Skin epidermis (tissue), 12 donors: ENCODE measurements around the gene GPR35.

Experiments
- H3K27ac ChIP-seq, 21 experiments: fragments of 200-600 bp; sonication (generic) in 11 of 21; one replicate each; pipeline ENCODE4 v1.5.0; 2020; ENCODE audit warnings: mild to moderate bottlenecking in 3 of 21, inconsistent platforms in 2 of 21, moderate library complexity in 2 of 21
- H3K4me3 ChIP-seq, 7 experiments: fragments of 200-600 bp; sonication (generic) in 2 of 7; one replicate each; pipeline ENCODE4 v1.5.0; 2020; ENCODE audit warnings: inconsistent platforms in 2 of 7, mild to moderate bottlenecking in 2 of 7, moderate library complexity in 1 of 7

Gene GPR35

GRCh38 chr2:240632306-240632721 is 7.0 kb downstream of the GPR35 start:
- no peak overlapping the region for H3K4me3 ChIP-seq
- no peak overlapping the region for H3K27ac ChIP-seq

GRCh38 chr2:240635121-240635997 is 10.1 kb downstream of the GPR35 start:
- Histone ChIP-seq H3K4me3 (no peak overlapping the region), H3K27ac (no peak overlapping the region)

GRCh38 chr2:240635998-240636547 is 10.8 kb downstream of the GPR35 start:
- Histone ChIP-seq H3K27ac (no peak overlapping the region), H3K4me3 (no peak overlapping the region)

- Histone ChIP-seq H3K27ac (no peak overlapping the region), H3K4me3 (no peak overlapping the region)
Observed at GRCh38 chr2:240636563-240637115, 11.4 kb downstream of the GPR35 start.

GRCh38 chr2:240637116-240637900 is 12.0 kb downstream of the GPR35 start:
- no peak overlapping the region for H3K4me3 ChIP-seq
- H3K27ac ChIP-seq, result no peak overlapping the region

- no peak overlapping the region for H3K27ac ChIP-seq
- H3K4me3 ChIP-seq, result no peak overlapping the region
Observed at GRCh38 chr2:240637901-240638345, 12.6 kb downstream of the GPR35 start.

- peak overlapping the region in 1 of 21 experiments; percentile 56 for H3K27ac ChIP-seq
- no peak overlapping the region for H3K4me3 ChIP-seq
Observed at GRCh38 chr2:240638512-240639160, 13.4 kb downstream of the GPR35 start.

GRCh38 chr2:240639566-240639965 is 14.3 kb downstream of the GPR35 start:
- Histone ChIP-seq H3K4me3 (no peak overlapping the region), H3K27ac (no peak overlapping the region)

GRCh38 chr2:240640939-240641338 is 15.7 kb downstream of the GPR35 start:
- Histone ChIP-seq H3K4me3 (no peak overlapping the region), H3K27ac (no peak overlapping the region)

- H3K4me3 ChIP-seq, result no peak overlapping the region
- H3K27ac ChIP-seq, result no peak overlapping the region
Observed at GRCh38 chr2:240642061-240642805, 17.0 kb downstream of the GPR35 start.

- Histone ChIP-seq H3K27ac (no peak overlapping the region), H3K4me3 (no peak overlapping the region)
Observed at GRCh38 chr2:240642806-240643092, 17.5 kb downstream of the GPR35 start.

- Histone ChIP-seq H3K27ac (no peak overlapping the region), H3K4me3 (no peak overlapping the region)
Observed at GRCh38 chr2:240643093-240643810, 18.0 kb downstream of the GPR35 start.

- Histone ChIP-seq H3K4me3 (no peak overlapping the region), H3K27ac (no peak overlapping the region)
Observed at GRCh38 chr2:240643811-240644150, 18.5 kb downstream of the GPR35 start.

GRCh38 chr2:240644171-240644651 is 18.9 kb downstream of the GPR35 start:
- H3K27ac ChIP-seq, result no peak overlapping the region
- H3K4me3 ChIP-seq, result no peak overlapping the region

GRCh38 chr2:240644859-240645301 is 19.6 kb downstream of the GPR35 start:
- no peak overlapping the region for H3K27ac ChIP-seq
- no peak overlapping the region for H3K4me3 ChIP-seq

GRCh38 chr2:240645346-240645745 is 20.1 kb downstream of the GPR35 start:
- H3K4me3 ChIP-seq, result no peak overlapping the region

GRCh38 chr2:240645801-240646175 is 20.5 kb downstream of the GPR35 start:
- Histone ChIP-seq H3K4me3 (no peak overlapping the region), H3K27ac (no peak overlapping the region)

More at GRCh38 chr2:240645346-240645745, 20.1 kb downstream of the GPR35 start:
- H3K27ac ChIP-seq, result no peak overlapping the region

GRCh38 chr2:240646176-240646899 is 21.1 kb downstream of the GPR35 start:
- no peak overlapping the region for H3K4me3 ChIP-seq
- no peak overlapping the region for H3K27ac ChIP-seq
